Measurements from ENCODE around the gene ARMC5. TPM values are rescaled to one million over a fixed set of nuclear protein-coding genes. Genes with fewer than 3 reads are reported as not detected.

The ARMC5 gene
- total RNA-seq, 2 donors from 2014 or later = 9.4 to 12.1 TPM

GRCh38 chr16:31471241-31471874 is 12.1 kb downstream of the ARMC5 start:
- DNase-seq = no peak
- Histone ChIP-seq H3K4me1 (ENCODE audit: control insufficient read depth, insufficient read depth, low read length) (no peaks in the 10 kb centered on the region), H3K27ac (ENCODE audit: low read depth, low read length) (peak overlapping the region; percentile 72), H3K9ac (ENCODE audit: extremely low read depth, low read length, poor library complexity, severe bottlenecking) (peak overlapping the region; percentile 27), H3K9me3 (ENCODE audit: control insufficient read depth, low read length) (no peaks in the 10 kb centered on the region), H3K36me3 (ENCODE audit: control insufficient read depth, insufficient read depth, low read length) (peaks cover 17% of the 10 kb centered on the region), H3K4me3 (ENCODE audit: low read length) (peak overlapping the region; percentile 80), H3K27me3 (ENCODE audit: control insufficient read depth, insufficient read depth, low read length, poor library complexity, severe bottlenecking) (no peaks in the 10 kb centered on the region)
- Mint-ChIP-seq H3K27me3 (ENCODE audit: insufficient read depth) (peaks cover 54% of the 10 kb centered on the region), H3K27ac (no peak overlapping the region), H3K4me3 (peak overlapping the region; percentile 66), H3K36me3 (ENCODE audit: low read depth) (peaks cover 17% of the 10 kb centered on the region), H3K9me3 (no peaks in the 10 kb centered on the region), H3K4me1 (peaks cover 10% of the 10 kb centered on the region)
- TF ChIP-seq CTCF (conservative IDR thresholded peaks at IDR 0.05) = no peak
- WGBS, 2 experiments (ENCODE audit: insufficient coverage in 1 of 2, insufficient read length in 1 of 2) = 47 to 68% methylated on average over 4 to 15 of the region's 15 CpGs

GRCh38 chr16:31471875-31472708 is 12.8 kb downstream of the ARMC5 start, which contains the start of gene TGFB1I1:
TGFB1I1 (plus strand) TSS chr16:31472152; CDS start chr16:31472189, 37 bp downstream.
- no peaks in the 10 kb centered on the region for H3K9me3 Mint-ChIP-seq
- no peaks in the 10 kb centered on the region for H3K27me3 ChIP-seq (ENCODE audit: control insufficient read depth, insufficient read depth, low read length, poor library complexity, severe bottlenecking)
- peaks cover 12% of the 10 kb centered on the region for H3K36me3 Mint-ChIP-seq (ENCODE audit: low read depth)
- H3K9ac ChIP-seq (ENCODE audit: extremely low read depth, low read length, poor library complexity, severe bottlenecking) = peak within 1 kb of the TSS; percentile 27
- no peak within 1 kb of the TSS for H3K27ac Mint-ChIP-seq
- H3K27ac ChIP-seq (ENCODE audit: low read depth, low read length) = peak within 1 kb of the TSS; percentile 72
- H3K27me3 Mint-ChIP-seq (ENCODE audit: insufficient read depth) = peaks cover 58% of the 10 kb centered on the region
- DNase-seq = peak; percentile 83
- H3K4me1 Mint-ChIP-seq = peaks cover 12% of the 10 kb centered on the region
- 2 to 4% methylated on average over 24 to 55 of the region's 63 CpGs for whole genome bisulfite sequencing, 2 experiments (ENCODE audit: insufficient coverage in 1 of 2, insufficient read length in 1 of 2)
- peak within 1 kb of the TSS; percentile 66 for H3K4me3 Mint-ChIP-seq
- H3K9me3 ChIP-seq (ENCODE audit: control insufficient read depth, low read length) = no peaks in the 10 kb centered on the region
- H3K36me3 ChIP-seq (ENCODE audit: control insufficient read depth, insufficient read depth, low read length) = peaks cover 17% of the 10 kb centered on the region
- H3K4me1 ChIP-seq (ENCODE audit: control insufficient read depth, insufficient read depth, low read length) = no peaks in the 10 kb centered on the region
- peak within 1 kb of the TSS; percentile 80 for H3K4me3 ChIP-seq (ENCODE audit: low read length)
- no peak for TF ChIP-seq CTCF (conservative IDR thresholded peaks at IDR 0.05)

GRCh38 chr16:31472709-31473203 is 13.5 kb downstream of the ARMC5 start:
- Mint-ChIP-seq H3K4me1 (peaks cover 14% of the 10 kb centered on the region), H3K27me3 (ENCODE audit: insufficient read depth) (peaks cover 59% of the 10 kb centered on the region), H3K4me3 (peak overlapping the region; percentile 66), H3K9me3 (no peaks in the 10 kb centered on the region), H3K36me3 (ENCODE audit: low read depth) (peaks cover 9% of the 10 kb centered on the region), H3K27ac (no peak overlapping the region)
- DNase-seq = peak; percentile 91
- Histone ChIP-seq H3K4me1 (ENCODE audit: control insufficient read depth, insufficient read depth, low read length) (no peaks in the 10 kb centered on the region), H3K27me3 (ENCODE audit: control insufficient read depth, insufficient read depth, low read length, poor library complexity, severe bottlenecking) (no peaks in the 10 kb centered on the region), H3K36me3 (ENCODE audit: control insufficient read depth, insufficient read depth, low read length) (peaks cover 22% of the 10 kb centered on the region), H3K4me3 (ENCODE audit: low read length) (peak overlapping the region; percentile 77), H3K27ac (ENCODE audit: low read depth, low read length) (no peak overlapping the region), H3K9me3 (ENCODE audit: control insufficient read depth, low read length) (no peaks in the 10 kb centered on the region), H3K9ac (ENCODE audit: extremely low read depth, low read length, poor library complexity, severe bottlenecking) (no peak overlapping the region)
- WGBS, 2 experiments (ENCODE audit: insufficient coverage in 1 of 2, insufficient read length in 1 of 2) = 44 to 55% methylated on average over 7 to 20 of the region's 20 CpGs
- TF ChIP-seq CTCF (conservative IDR thresholded peaks at IDR 0.05) = peak; percentile 83

Measured in endodermal cell (in vitro differentiated cells).